ENCODE measurements around the gene HECW1.

DNA sequence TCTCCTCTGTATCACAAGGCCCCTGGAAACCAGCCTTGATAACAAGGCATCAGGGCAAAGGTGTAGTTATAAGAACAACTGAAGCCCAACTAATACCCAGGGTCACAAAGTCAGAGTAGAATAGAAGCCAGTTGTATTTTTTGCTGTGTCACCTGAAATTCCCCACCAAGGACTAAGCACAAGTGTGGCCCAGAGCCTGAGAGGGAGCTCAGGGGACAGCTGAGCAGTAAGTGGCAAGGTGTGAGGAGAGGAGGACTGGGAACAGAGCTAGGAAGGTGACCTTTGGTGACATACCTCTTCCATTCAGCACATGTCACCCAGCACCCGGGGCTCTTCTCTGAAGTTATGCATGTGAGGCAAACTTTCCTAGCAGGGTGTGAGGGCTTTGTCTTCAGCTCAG, 179.9 kb downstream of the HECW1 start:
- TF ChIP-seq, protein P1, sequence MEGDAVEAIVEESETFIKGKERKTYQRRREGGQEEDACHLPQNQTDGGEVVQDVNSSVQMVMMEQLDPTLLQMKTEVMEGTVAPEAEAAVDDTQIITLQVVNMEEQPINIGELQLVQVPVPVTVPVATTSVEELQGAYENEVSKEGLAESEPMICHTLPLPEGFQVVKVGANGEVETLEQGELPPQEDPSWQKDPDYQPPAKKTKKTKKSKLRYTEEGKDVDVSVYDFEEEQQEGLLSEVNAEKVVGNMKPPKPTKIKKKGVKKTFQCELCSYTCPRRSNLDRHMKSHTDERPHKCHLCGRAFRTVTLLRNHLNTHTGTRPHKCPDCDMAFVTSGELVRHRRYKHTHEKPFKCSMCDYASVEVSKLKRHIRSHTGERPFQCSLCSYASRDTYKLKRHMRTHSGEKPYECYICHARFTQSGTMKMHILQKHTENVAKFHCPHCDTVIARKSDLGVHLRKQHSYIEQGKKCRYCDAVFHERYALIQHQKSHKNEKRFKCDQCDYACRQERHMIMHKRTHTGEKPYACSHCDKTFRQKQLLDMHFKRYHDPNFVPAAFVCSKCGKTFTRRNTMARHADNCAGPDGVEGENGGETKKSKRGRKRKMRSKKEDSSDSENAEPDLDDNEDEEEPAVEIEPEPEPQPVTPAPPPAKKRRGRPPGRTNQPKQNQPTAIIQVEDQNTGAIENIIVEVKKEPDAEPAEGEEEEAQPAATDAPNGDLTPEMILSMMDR (IDR thresholded peaks at IDR 0.05), result no peak
- TF ChIP-seq POLR2AphosphoS5 (IDR thresholded peaks at IDR 0.05) (no peak), POLR2A (IDR thresholded peaks at IDR 0.05) (no peak), EP300 (IDR thresholded peaks at IDR 0.05) (no peak)

Data from upper lobe of left lung (tissue), 4 donors.